ENCODE results near the gene ZBTB17. TPM values are rescaled to one million over a fixed set of nuclear protein-coding genes. Genes with fewer than 3 reads are reported as not detected.
A peak's percentile ranks its signal among the peaks of the same experiment; 100 is the strongest.

The ZBTB17 gene
- total and polyA plus RNA-seq, 9 of the 15 experiments (the other 6 are each of a cell fraction or from before 2014, with no cell fraction given), result 1.1 to 53.4 (median 29.6) TPM

- TF ChIP-seq, protein P1, sequence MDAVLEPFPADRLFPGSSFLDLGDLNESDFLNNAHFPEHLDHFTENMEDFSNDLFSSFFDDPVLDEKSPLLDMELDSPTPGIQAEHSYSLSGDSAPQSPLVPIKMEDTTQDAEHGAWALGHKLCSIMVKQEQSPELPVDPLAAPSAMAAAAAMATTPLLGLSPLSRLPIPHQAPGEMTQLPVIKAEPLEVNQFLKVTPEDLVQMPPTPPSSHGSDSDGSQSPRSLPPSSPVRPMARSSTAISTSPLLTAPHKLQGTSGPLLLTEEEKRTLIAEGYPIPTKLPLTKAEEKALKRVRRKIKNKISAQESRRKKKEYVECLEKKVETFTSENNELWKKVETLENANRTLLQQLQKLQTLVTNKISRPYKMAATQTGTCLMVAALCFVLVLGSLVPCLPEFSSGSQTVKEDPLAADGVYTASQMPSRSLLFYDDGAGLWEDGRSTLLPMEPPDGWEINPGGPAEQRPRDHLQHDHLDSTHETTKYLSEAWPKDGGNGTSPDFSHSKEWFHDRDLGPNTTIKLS (IDR thresholded peaks at IDR 0.05; ENCODE audit: borderline replicate concordance, low read depth), result peak; percentile 32; the same call in 1 of the 2 replicates
- TF ChIP-seq ZBTB33 (CRISPR knock-in tag; IDR thresholded peaks at IDR 0.05) (0 out of 2 replicates have a peak, but pooled peaks have one; percentile 33), POLR2G (IDR thresholded peaks at IDR 0.05; ENCODE audit: low read depth, low read length) (peak; percentile 72), MTA1 (IDR thresholded peaks at IDR 0.05; ENCODE audit: borderline replicate concordance) (peak; percentile 33; the same call in 1 of the 2 replicates), DPF2 (IDR thresholded peaks at IDR 0.05) (peak; percentile 80), TEAD1 (CRISPR knock-in tag; IDR thresholded peaks at IDR 0.05) (peak in 1 of 2 experiments; percentile 77; a peak in 1 of 4 replicates), CEBPB (tag; IDR thresholded peaks at IDR 0.05) (peak; percentile 92), TAF7 (tag; IDR thresholded peaks at IDR 0.05) (no peak), PTRF (tag; IDR thresholded peaks at IDR 0.05) (no peak), PHF8 (IDR thresholded peaks at IDR 0.05; ENCODE audit: borderline replicate concordance, low read length) (no peak; the same call in 1 of the 2 replicates), ZNF511 (CRISPR knock-in tag; IDR thresholded peaks at IDR 0.05) (peak; percentile 87; the same call in 1 of the 2 replicates), CEBPG (CRISPR knock-in tag; IDR thresholded peaks at IDR 0.05) (peak; percentile 90), CEBPG (tag; conservative IDR thresholded peaks at IDR 0.05 in 1 of 2, IDR thresholded peaks at IDR 0.05 in 1 of 2) (peak; percentile 84 to 89), NR3C1 (CRISPR knock-in tag; IDR thresholded peaks at IDR 0.05) (no peak), ZNF740 (CRISPR knock-in tag; IDR thresholded peaks at IDR 0.05) (0 out of 2 replicates have a peak, but pooled peaks have one; percentile 57), ZNF740 (tag; IDR thresholded peaks at IDR 0.05) (0 out of 4 replicates have a peak, but pooled peaks of 1 of the 2 experiments have one; percentile 21), ZNF75A (CRISPR knock-in tag; IDR thresholded peaks at IDR 0.05) (no peak), HDAC2 (IDR thresholded peaks at IDR 0.05) (peak; percentile 76), MYC (IDR thresholded peaks at IDR 0.05; ENCODE audit: low read depth, low read length) (peak; percentile 78), MYC (CRISPR knock-in tag; IDR thresholded peaks at IDR 0.05; ENCODE audit: borderline replicate concordance, low read depth) (peak; percentile 76; the same call in 1 of the 2 replicates)
- TF ChIP-seq, protein P2, sequence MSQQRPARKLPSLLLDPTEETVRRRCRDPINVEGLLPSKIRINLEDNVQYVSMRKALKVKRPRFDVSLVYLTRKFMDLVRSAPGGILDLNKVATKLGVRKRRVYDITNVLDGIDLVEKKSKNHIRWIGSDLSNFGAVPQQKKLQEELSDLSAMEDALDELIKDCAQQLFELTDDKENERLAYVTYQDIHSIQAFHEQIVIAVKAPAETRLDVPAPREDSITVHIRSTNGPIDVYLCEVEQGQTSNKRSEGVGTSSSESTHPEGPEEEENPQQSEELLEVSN (IDR thresholded peaks at IDR 0.05; ENCODE audit: borderline replicate concordance in 1 of 2, extremely low read depth in 1 of 2, insufficient read depth in 1 of 2, insufficient read length in 1 of 2, low read depth in 1 of 2, low read length in 1 of 2, poor library complexity in 1 of 2, severe bottlenecking in 1 of 2), result peak; percentile 75 to 91
Measured at GRCh38 chr1:15949453-15950245, 26.3 kb downstream of the ZBTB17 start (continued).

Data from K562 (cell line).